ENCODE measurements around the gene RSPH4A.
"Not testable (repeated sequence)": the region's sequence is repeated elsewhere in the genome, so short reads cannot be mapped to it uniquely, and the experiment has no call there.

RSPH4A gene

GRCh38 chr6:116580198-116580597, 36.1 kb upstream of the RSPH4A start:
- Histone ChIP-seq H3K4me1 (ENCODE audit: control insufficient read depth, insufficient read depth, low read length) (peaks cover 18% of the 10 kb centered on the region), H3K27me3 (replicated peaks; ENCODE audit: control insufficient read depth, insufficient read depth, low read length) (no peaks in the 10 kb centered on the region), H3K9ac (ENCODE audit: low read length) (no peak overlapping the region), H3K9me3 (ENCODE audit: control insufficient read depth, low read length) (no peaks in the 10 kb centered on the region), H3K36me3 (ENCODE audit: control insufficient read depth, insufficient read depth, low read length, severe bottlenecking) (peaks cover 74% of the 10 kb centered on the region), H3K4me3 (ENCODE audit: low read length) (no peak overlapping the region)
- DNase-seq (ENCODE audit: low read depth) = peak; percentile 70

DNA sequence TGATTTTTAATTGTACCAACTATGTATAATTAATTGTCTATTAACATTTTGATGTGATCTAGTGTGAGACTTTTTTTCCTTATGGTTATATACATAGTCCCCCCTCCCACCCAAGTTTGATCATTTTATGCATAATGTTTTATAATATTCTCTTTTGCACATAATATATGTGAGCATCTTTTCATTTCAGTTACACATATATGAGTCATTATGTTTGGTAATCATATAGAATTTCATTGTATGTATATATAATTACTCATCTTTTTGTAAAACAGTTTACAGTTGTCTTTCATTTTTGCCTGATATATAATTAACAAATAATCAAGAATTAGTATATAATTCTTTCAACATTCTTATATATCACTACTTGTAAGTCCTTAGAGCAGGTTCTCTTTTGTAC, 30.0 kb upstream of the RSPH4A start:
- no peak for DNase-seq (ENCODE audit: low read depth)
- H3K4me3 ChIP-seq (ENCODE audit: low read length) = no peak overlapping the region
- no peaks in the 10 kb centered on the region for H3K27me3 ChIP-seq (replicated peaks; ENCODE audit: control insufficient read depth, insufficient read depth, low read length)
- H3K9ac ChIP-seq (ENCODE audit: low read length) = no peak overlapping the region
- peaks cover 92% of the 10 kb centered on the region for H3K36me3 ChIP-seq (ENCODE audit: control insufficient read depth, insufficient read depth, low read length, severe bottlenecking)
- H3K4me1 ChIP-seq (ENCODE audit: control insufficient read depth, insufficient read depth, low read length) = peaks cover 10% of the 10 kb centered on the region
- H3K9me3 ChIP-seq (ENCODE audit: control insufficient read depth, low read length) = no peaks in the 10 kb centered on the region

- no peaks in the 10 kb centered on the region for H3K9me3 ChIP-seq (ENCODE audit: control insufficient read depth, low read length)
- DNase-seq (ENCODE audit: low read depth) = no peak
- no peak overlapping the region for H3K4me3 ChIP-seq (ENCODE audit: low read length)
- H3K9ac ChIP-seq (ENCODE audit: low read length) = no peak overlapping the region
- no peaks in the 10 kb centered on the region for H3K27me3 ChIP-seq (replicated peaks; ENCODE audit: control insufficient read depth, insufficient read depth, low read length)
- peaks cover 10% of the 10 kb centered on the region for H3K4me1 ChIP-seq (ENCODE audit: control insufficient read depth, insufficient read depth, low read length)
- H3K36me3 ChIP-seq (ENCODE audit: control insufficient read depth, insufficient read depth, low read length, severe bottlenecking) = peaks cover 92% of the 10 kb centered on the region
Measured at GRCh38 chr6:116586738-116587137, 29.5 kb upstream of the RSPH4A start.

GRCh38 chr6:116595247-116595646, 21.0 kb upstream of the RSPH4A start:
- peaks cover 63% of the 10 kb centered on the region for H3K36me3 ChIP-seq (ENCODE audit: control insufficient read depth, insufficient read depth, low read length, severe bottlenecking)
- no peak overlapping the region for H3K9ac ChIP-seq (ENCODE audit: low read length)
- no peaks in the 10 kb centered on the region for H3K9me3 ChIP-seq (ENCODE audit: control insufficient read depth, low read length)
- no peak for DNase-seq (ENCODE audit: low read depth)
- H3K4me1 ChIP-seq (ENCODE audit: control insufficient read depth, insufficient read depth, low read length) = no peaks in the 10 kb centered on the region
- no peak overlapping the region for H3K4me3 ChIP-seq (ENCODE audit: low read length)
- H3K27me3 ChIP-seq (replicated peaks; ENCODE audit: control insufficient read depth, insufficient read depth, low read length) = no peaks in the 10 kb centered on the region

DNA sequence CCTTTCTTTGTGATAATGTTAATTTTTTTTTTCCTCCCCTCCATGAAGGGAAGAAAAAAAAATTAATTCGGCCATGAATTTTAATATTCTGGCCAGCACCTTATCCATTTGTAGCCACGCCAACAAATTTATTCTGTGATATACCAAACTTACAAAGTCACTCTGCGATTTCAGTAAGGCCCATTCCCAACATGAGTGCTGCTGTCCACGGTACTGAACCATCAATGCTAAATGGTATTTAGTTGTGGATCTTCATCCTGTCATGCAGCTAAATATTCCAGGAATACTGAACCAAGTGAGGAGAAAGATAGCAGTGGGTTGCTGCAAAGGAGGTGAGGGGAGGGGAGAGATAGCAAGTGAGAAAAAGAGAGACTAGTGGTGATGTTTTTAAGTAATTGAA, 19.5 kb upstream of the RSPH4A start:
- H3K9me3 ChIP-seq (ENCODE audit: control insufficient read depth, low read length) = no peaks in the 10 kb centered on the region
- H3K36me3 ChIP-seq (ENCODE audit: control insufficient read depth, insufficient read depth, low read length, severe bottlenecking) = peaks cover 48% of the 10 kb centered on the region
- no peak overlapping the region for H3K4me3 ChIP-seq (ENCODE audit: low read length)
- DNase-seq (ENCODE audit: low read depth) = no peak
- no peaks in the 10 kb centered on the region for H3K4me1 ChIP-seq (ENCODE audit: control insufficient read depth, insufficient read depth, low read length)
- no peaks in the 10 kb centered on the region for H3K27me3 ChIP-seq (replicated peaks; ENCODE audit: control insufficient read depth, insufficient read depth, low read length)
- H3K9ac ChIP-seq (ENCODE audit: low read length) = no peak overlapping the region

GRCh38 chr6:116603916-116604315, 12.4 kb upstream of the RSPH4A start:
- H3K4me3 ChIP-seq (ENCODE audit: low read length); H3K9ac ChIP-seq (ENCODE audit: low read length); H3K4me1 ChIP-seq (ENCODE audit: control insufficient read depth, insufficient read depth, low read length); H3K27me3 ChIP-seq (replicated peaks; ENCODE audit: control insufficient read depth, insufficient read depth, low read length); H3K9me3 ChIP-seq (ENCODE audit: control insufficient read depth, low read length); DNase-seq (ENCODE audit: low read depth): not testable (repeated sequence)
- peaks cover 19% of the 10 kb centered on the region for H3K36me3 ChIP-seq (ENCODE audit: control insufficient read depth, insufficient read depth, low read length, severe bottlenecking)

- H3K27me3 ChIP-seq (replicated peaks; ENCODE audit: control insufficient read depth, insufficient read depth, low read length); DNase-seq (ENCODE audit: low read depth); H3K4me1 ChIP-seq (ENCODE audit: control insufficient read depth, insufficient read depth, low read length); H3K4me3 ChIP-seq (ENCODE audit: low read length); H3K9me3 ChIP-seq (ENCODE audit: control insufficient read depth, low read length); H3K9ac ChIP-seq (ENCODE audit: low read length): not testable (repeated sequence)
- H3K36me3 ChIP-seq (ENCODE audit: control insufficient read depth, insufficient read depth, low read length, severe bottlenecking) = peaks cover 19% of the 10 kb centered on the region
Measured at GRCh38 chr6:116604868-116605267, 11.4 kb upstream of the RSPH4A start.

GRCh38 chr6:116605935-116606334, 10.3 kb upstream of the RSPH4A start:
- H3K9me3 ChIP-seq (ENCODE audit: control insufficient read depth, low read length) = no peaks in the 10 kb centered on the region
- peaks cover 19% of the 10 kb centered on the region for H3K36me3 ChIP-seq (ENCODE audit: control insufficient read depth, insufficient read depth, low read length, severe bottlenecking)
- no peak for DNase-seq (ENCODE audit: low read depth)
- no peaks in the 10 kb centered on the region for H3K4me1 ChIP-seq (ENCODE audit: control insufficient read depth, insufficient read depth, low read length)
- no peak overlapping the region for H3K4me3 ChIP-seq (ENCODE audit: low read length)
- H3K27me3 ChIP-seq (replicated peaks; ENCODE audit: control insufficient read depth, insufficient read depth, low read length) = no peaks in the 10 kb centered on the region
- H3K9ac ChIP-seq (ENCODE audit: low read length) = no peak overlapping the region

GRCh38 chr6:116611056-116611455, 5.2 kb upstream of the RSPH4A start:
- no peak overlapping the region for H3K4me3 ChIP-seq (ENCODE audit: low read length)
- no peak for DNase-seq (ENCODE audit: low read depth)
- no peaks in the 10 kb centered on the region for H3K27me3 ChIP-seq (replicated peaks; ENCODE audit: control insufficient read depth, insufficient read depth, low read length)
- peaks cover 5% of the 10 kb centered on the region for H3K36me3 ChIP-seq (ENCODE audit: control insufficient read depth, insufficient read depth, low read length, severe bottlenecking)
- H3K4me1 ChIP-seq (ENCODE audit: control insufficient read depth, insufficient read depth, low read length) = peaks cover 4% of the 10 kb centered on the region
- H3K9me3 ChIP-seq (ENCODE audit: control insufficient read depth, low read length) = no peaks in the 10 kb centered on the region
- no peak overlapping the region for H3K9ac ChIP-seq (ENCODE audit: low read length)

DNA sequence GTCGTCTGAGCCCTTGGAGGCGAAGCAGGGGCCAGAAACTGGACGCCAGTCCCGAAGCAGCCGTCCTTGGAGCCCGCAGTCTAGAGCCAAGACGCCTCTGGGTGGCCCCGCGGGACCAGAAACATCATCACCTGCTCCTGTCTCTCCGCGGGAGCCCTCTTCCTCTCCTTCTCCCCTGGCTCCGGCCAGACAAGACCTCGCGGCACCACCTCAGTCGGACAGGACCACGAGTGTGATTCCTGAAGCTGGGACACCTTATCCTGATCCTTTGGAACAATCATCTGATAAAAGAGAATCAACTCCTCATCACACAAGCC, 416 bp downstream of the RSPH4A start:
- peak; percentile 62 for DNase-seq (ENCODE audit: low read depth)
- Histone ChIP-seq H3K27me3 (replicated peaks; ENCODE audit: control insufficient read depth, insufficient read depth, low read length) (no peaks in the 10 kb centered on the region), H3K36me3 (ENCODE audit: control insufficient read depth, insufficient read depth, low read length, severe bottlenecking) (no peaks in the 10 kb centered on the region), H3K9ac (ENCODE audit: low read length) (peak overlapping the region; percentile 86), H3K4me1 (ENCODE audit: control insufficient read depth, insufficient read depth, low read length) (peaks cover 9% of the 10 kb centered on the region), H3K9me3 (ENCODE audit: control insufficient read depth, low read length) (no peaks in the 10 kb centered on the region), H3K4me3 (ENCODE audit: low read length) (peak overlapping the region; percentile 98)

- Histone ChIP-seq H3K9me3 (ENCODE audit: control insufficient read depth, low read length) (no peaks in the 10 kb centered on the region), H3K4me1 (ENCODE audit: control insufficient read depth, insufficient read depth, low read length) (no peaks in the 10 kb centered on the region), H3K36me3 (ENCODE audit: control insufficient read depth, insufficient read depth, low read length, severe bottlenecking) (peaks cover 3% of the 10 kb centered on the region), H3K9ac (ENCODE audit: low read length) (no peak overlapping the region), H3K27me3 (replicated peaks; ENCODE audit: control insufficient read depth, insufficient read depth, low read length) (no peaks in the 10 kb centered on the region), H3K4me3 (ENCODE audit: low read length) (no peak overlapping the region)
- no peak for DNase-seq (ENCODE audit: low read depth)
Measured at GRCh38 chr6:116624036-116624805, 7.9 kb downstream of the RSPH4A start.

GRCh38 chr6:116625872-116626271, 9.6 kb downstream of the RSPH4A start:
- Histone ChIP-seq H3K4me1 (ENCODE audit: control insufficient read depth, insufficient read depth, low read length) (no peaks in the 10 kb centered on the region), H3K9ac (ENCODE audit: low read length) (no peak overlapping the region), H3K4me3 (ENCODE audit: low read length) (no peak overlapping the region), H3K27me3 (replicated peaks; ENCODE audit: control insufficient read depth, insufficient read depth, low read length) (no peaks in the 10 kb centered on the region), H3K36me3 (ENCODE audit: control insufficient read depth, insufficient read depth, low read length, severe bottlenecking) (peaks cover 3% of the 10 kb centered on the region), H3K9me3 (ENCODE audit: control insufficient read depth, low read length) (no peaks in the 10 kb centered on the region)
- DNase-seq (ENCODE audit: low read depth) = no peak

Measured in adipocyte (in vitro differentiated cells).